ENCODE results near the gene NLRP9.
"Not testable (repeated sequence)": the region's sequence is repeated elsewhere in the genome, so short reads cannot be mapped to it uniquely, and the experiment has no call there.

The NLRP9 gene

GRCh38 chr19:55738302-55738701 is at the start of gene NLRP9:
NLRP9 (minus strand) TSS chr19:55738402; CDS start chr19:55738374, 28 bp downstream.
- DNase-seq: no peak

DNA sequence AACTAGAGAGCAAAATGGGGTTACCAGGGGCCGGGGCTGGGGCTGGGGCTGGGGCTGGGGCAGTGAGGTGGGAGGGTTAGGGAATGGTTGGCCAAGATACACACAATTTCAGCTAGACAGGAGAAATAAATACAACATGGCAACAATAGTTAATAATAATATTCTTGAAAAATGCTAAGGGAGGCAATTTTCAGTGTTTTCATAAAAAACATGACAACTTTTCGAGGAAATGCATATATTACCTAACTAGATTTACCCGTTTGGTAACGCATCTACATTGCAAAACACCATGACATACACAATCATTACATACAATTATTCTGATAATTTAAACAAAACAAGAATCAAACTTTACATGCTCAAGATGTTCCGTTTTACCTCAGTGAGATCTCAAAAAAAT is 42.9 kb upstream of the NLRP9 start:
- DNase-seq: no peak

DNA sequence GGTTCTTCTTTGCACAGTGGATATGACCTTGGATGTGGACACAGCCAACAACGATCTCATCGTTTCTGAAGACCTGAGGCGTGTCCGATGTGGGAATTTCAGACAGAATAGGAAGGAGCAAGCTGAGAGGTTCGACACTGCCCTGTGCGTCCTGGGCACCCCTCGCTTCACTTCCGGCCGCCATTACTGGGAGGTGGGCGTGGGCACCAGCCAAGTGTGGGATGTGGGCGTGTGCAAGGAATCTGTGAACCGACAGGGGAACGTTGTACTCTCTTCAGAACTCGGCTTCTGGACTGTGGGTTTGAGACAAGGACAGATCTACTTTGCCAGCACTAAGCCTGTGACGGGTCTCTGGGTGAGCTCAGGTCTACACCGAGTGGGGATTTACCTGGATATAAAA is 40.1 kb upstream of the NLRP9 start:
- no peak for DNase-seq

DNA sequence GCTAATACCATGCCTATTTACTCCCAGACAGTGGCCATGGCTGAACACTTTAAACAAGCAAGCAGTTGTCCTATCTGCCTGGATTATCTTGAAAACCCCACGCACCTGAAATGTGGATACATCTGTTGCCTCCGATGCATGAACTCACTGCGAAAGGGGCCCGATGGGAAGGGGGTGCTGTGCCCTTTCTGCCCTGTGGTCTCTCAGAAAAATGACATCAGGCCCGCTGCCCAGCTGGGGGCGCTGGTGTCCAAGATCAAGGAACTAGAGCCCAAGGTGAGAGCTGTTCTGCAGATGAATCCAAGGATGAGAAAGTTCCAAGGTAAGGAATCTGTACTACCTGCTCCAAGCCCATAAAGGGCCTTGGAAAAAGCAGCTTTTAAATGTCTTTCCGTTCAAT is 39.3 kb upstream of the NLRP9 start:
- DNase-seq: no peak

DNA sequence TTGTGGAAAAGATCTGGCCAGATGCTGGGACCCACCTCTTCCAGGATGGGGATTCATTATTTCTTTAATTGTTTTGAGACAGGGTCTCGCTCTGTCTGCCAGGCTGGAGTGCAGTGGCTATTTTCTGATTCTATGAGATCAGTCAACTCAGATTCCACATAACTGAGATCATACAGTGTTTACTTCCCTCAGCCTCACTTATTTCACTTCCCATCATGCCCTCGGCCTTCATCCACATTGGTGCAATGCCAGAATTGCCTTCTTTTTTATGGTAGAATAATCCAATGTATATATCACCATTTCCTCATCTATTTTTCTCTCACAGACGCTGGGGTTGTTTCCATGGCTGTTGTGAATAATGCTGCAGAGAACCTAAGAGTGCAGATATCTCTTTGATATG is 31.4 kb upstream of the NLRP9 start:
- DNase-seq: not testable (repeated sequence)

- not testable (repeated sequence) for DNase-seq
These were observed 30.6 kb upstream of the NLRP9 start, which contains the start of gene RFPL4AL1 for GRCh38 chr19:55768818-55769217. RFPL4AL1 (plus strand) TSS chr19:55769118; CDS start chr19:55771805, 2,687 bp downstream.

DNA sequence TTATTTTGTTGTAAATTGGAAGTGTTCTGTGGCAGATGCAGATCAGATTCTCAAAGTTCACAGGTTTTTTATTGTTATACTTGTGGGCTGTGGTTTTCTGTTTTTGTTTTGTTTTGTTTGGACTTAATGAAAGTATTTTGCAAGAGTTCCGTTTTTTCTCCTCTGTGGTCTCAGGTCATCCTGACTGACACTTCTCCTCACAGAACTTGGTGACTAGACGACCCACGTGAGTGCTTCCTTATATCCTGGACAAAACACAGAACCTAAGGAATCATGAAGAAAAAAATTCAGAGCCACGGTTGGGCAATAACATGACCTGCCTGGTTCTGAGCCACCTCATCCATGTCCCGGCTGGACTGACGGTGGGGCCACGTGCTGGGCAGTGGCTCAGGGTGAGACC is 28.3 kb upstream of the NLRP9 start:
- DNase-seq: no peak

DNA sequence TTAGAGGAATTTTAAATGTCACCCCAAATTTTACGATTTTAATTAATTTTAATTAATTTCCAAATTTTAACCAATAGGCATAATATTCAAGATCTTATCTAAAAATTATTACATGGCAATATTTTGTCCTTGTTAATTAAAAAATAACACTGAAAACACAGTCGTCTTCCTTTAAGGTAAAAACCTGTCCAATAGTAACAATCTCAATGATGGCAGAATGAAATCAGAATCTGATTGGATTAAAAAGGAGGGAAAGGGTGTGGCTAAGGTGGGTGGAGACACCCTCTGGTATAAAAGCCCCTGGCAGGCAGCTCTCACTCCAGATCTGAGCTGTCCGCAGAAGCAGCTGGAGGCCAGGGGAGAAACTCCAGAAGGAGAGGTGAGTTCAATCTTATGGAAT is 20.6 kb upstream of the NLRP9 start, which contains the start of gene RFPL4A:
Gene RFPL4A, plus strand, starts transcription at position 301 of the 400 bp plus-strand sequence. CDS start 2,704 bp downstream, outside the sequence.
- not testable (repeated sequence) for DNase-seq

- DNase-seq: not testable (repeated sequence)
These were observed 18.6 kb upstream of the NLRP9 start for GRCh38 chr19:55756808-55757207.

GRCh38 chr19:55753401-55753800 is 15.2 kb upstream of the NLRP9 start:
- DNase-seq: no peak

- DNase-seq: no peak
These were observed 12.5 kb upstream of the NLRP9 start for GRCh38 chr19:55750715-55751114.

DNA sequence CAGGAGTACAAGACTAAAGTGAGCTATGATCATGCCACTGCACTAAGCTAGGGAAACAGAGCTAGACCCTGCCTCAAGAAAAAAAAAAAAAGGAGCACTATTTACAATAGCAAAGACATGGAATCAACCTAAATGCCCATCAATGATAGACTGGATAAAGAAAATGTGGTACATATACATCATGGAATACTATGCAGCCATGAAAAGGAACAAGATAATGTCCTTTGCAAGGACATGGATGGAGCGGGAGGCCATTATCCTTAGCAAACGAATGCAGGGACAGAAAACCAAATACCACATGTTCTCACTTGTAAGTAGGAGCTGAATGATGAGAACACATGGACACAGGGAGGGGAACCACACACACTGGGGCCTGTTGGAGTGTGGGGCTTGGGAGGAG is 7.8 kb downstream of the NLRP9 start:
- DNase-seq: not testable (repeated sequence)

DNA sequence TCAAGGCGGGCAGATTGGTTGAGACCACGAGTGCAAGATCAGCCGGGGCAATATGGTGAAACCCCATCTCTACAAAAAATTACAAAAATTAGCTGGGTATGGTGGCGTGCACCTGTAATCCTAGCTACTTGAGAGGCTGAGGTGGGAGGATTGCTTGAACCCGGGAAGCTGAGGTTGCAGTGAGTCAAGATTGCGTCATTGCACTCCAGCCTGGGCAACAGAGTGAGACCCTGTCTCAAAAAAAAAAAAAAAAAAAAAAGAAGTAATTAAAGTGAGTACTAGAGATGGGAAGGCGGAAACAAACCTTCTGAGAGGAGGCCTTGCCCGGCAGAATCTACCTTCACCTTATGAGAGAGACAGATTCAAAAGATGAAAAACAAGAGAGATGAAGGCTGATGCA is 14.7 kb downstream of the NLRP9 start:
- DNase-seq: no peak

- DNase-seq: no peak
These were observed 17.4 kb downstream of the NLRP9 start for GRCh38 chr19:55720801-55721200.

DNA sequence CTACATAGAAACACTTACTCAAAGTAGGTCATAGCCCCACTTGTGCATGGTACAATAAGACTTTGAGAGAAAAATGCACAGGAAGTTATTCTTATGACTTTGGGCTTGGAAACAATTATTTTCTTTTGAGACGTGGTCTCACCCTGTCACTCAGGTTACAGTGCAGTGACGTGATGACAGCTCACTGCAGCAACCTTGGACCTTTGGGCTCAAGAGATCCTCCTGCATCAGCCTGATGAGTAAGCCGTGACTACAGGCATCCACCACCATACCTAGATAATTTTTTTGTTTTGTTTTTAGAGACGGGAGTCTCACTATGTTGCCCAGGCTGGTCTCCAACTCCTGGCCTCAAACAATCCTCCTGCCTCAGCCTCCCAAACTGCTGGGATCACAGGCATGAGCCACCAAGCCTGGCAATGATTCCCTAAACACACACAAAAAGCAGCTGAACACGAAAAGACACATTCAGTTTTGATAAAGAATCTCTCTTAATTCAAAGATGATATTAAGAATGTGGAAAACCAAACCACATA is 17.9 kb downstream of the NLRP9 start:
- no peak for DNase-seq

- DNase-seq: not testable (repeated sequence)
These were observed 20.1 kb downstream of the NLRP9 start for GRCh38 chr19:55717879-55718711.

- no peak for DNase-seq
These were observed 21.0 kb downstream of the NLRP9 start for GRCh38 chr19:55717251-55717650.

DNA sequence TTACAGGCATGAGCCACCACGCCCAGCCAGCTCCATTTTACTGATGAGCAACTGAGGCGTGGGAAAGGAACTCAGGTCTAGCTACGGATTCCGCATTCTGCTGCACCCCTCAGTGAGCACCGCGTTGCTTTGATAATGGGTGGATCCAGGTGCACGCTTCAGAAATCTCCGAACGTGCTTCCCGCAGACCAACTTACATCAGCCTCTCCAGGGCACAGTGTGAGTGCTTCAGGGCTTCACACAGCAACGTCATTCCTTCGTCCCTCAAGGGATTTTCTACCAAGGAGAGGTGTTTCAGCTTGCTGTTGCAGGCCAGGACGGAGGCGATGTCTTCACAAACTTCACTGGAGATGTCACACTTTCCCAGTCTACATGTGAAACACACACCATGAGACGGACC is 21.7 kb downstream of the NLRP9 start:
- no peak for DNase-seq

- DNase-seq: no peak
These were observed 25.2 kb downstream of the NLRP9 start for GRCh38 chr19:55712804-55713631.

DNA sequence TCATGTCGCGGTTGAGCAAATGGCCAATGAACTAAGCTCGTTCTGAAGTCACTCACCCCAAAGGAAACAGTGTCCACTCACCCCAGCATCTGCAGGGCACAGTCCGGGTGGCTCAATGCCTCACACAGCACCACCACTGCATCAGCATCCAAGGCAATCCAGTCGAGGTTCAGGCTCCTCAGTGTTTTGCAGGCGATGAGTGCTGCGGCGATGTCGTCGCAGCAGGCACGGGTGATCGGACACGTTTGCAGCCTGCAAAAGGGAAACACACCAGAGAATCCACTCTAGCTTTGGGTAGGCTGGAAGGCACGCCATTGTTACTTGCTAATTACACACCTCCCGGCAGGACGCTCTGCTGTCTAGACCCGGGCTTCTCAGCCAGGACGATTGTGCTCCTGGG is 26.5 kb downstream of the NLRP9 start:
- no peak for DNase-seq

DNA sequence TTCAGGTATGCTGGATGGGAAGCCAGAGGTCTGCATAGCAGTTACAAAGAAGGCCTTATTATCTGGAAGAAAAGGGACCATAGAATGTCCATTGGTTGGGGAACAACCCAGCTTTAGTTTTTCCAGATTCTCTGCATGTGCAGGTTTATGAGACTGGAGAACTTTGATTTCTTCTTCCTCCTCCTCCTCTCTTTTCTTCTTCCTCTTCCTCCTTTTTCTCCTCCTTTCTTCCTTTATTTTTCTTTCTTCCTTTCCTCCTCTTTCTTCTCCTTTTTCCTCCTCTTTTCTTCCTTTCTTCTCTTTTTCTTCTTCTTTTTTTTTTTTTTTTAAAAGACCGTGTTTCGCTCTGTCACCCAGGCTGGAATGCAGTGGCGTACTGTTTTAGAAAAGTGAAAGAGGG is 32.2 kb downstream of the NLRP9 start:
- no peak for DNase-seq

DNA sequence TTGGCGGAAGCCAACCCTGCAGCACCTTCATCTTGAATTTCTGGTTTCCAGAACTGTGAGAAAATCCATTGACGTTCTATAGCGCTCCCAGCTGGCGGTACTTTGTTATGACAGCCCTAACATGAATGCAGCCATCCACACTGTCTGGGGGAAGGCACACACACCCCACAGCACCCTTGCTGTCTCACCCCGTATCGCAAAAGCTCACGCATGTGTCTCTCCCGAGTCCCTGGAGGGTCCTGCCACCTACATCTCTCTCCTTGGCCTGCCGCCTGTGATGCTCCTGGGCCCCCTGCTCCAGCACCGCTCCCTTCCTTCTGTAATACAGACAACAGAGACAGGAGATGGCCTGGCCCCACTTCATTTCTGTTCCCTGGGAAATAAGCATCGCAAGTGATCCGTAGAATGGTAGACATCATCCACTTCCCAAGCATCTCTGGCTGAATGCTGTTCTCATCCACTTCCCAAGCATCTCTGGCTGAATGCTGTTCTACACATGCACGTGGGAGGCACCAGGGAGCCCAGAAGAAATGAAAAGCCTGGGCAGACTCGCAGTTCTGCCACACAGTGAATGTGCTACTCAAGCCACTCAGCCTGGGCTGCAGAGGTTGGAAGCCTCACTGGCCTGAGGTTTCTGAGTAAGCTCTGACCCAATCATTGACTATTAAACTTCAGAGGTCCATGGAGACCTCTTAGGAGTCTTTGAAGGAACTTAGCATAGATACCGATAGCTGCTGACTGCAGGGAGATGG is 33.5 kb downstream of the NLRP9 start:
- no peak for DNase-seq

DNA sequence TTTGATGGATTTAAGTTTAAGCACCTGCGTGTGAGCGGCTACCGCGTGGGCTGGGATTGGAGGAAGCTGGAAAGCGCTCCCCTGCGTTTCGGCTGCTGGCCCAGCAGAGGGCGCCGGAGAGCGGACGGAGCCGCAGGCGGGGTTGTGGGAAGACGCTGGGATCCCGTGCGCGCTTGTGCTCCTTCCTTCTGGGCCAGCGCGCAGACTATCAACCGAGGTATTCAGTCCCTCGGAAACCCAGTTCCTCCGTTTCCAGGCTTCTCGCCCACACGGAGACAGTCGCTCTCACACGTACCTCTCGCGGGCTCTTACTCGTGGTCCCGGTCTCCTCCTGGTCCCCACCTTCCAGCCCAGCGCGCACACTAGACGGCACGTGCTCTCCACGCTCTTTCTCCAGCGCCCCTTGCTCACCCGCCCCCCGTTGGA is 34.4 kb downstream of the NLRP9 start:
- DNase-seq: no peak

All from GOT3 (cell line).